ENCODE measurements around the gene CCM2.

CCM2 gene

GRCh38 chr7:45053401-45053800 is 53.4 kb downstream of the CCM2 start:
- no peak for TF ChIP-seq CTCF (IDR thresholded peaks at IDR 0.05; ENCODE audit: low read depth, low read length)
- H3K4me3 ChIP-seq (ENCODE audit: low read depth, low read length), result no peak overlapping the region

- H3K4me3 ChIP-seq (ENCODE audit: low read depth, low read length), result no peak overlapping the region
- TF ChIP-seq CTCF (IDR thresholded peaks at IDR 0.05; ENCODE audit: low read depth, low read length), result no peak
These were observed 53.9 kb downstream of the CCM2 start for GRCh38 chr7:45053941-45054340.

- no peak for TF ChIP-seq CTCF (IDR thresholded peaks at IDR 0.05; ENCODE audit: low read depth, low read length)
- no peak overlapping the region for H3K4me3 ChIP-seq (ENCODE audit: low read depth, low read length)
These were observed 54.4 kb downstream of the CCM2 start for GRCh38 chr7:45054442-45054841.

GRCh38 chr7:45055016-45055415 is 55.0 kb downstream of the CCM2 start:
- H3K4me3 ChIP-seq (ENCODE audit: low read depth, low read length), result no peak overlapping the region
- TF ChIP-seq CTCF (IDR thresholded peaks at IDR 0.05; ENCODE audit: low read depth, low read length), result no peak

- H3K4me3 ChIP-seq (ENCODE audit: low read depth, low read length), result no peak overlapping the region
- no peak for TF ChIP-seq CTCF (IDR thresholded peaks at IDR 0.05; ENCODE audit: low read depth, low read length)
These were observed 55.7 kb downstream of the CCM2 start for GRCh38 chr7:45055594-45056219.

GRCh38 chr7:45057878-45058277 is 57.9 kb downstream of the CCM2 start:
- TF ChIP-seq CTCF (IDR thresholded peaks at IDR 0.05; ENCODE audit: low read depth, low read length), result no peak
- H3K4me3 ChIP-seq (ENCODE audit: low read depth, low read length), result no peak overlapping the region

- no peak overlapping the region for H3K4me3 ChIP-seq (ENCODE audit: low read depth, low read length)
- TF ChIP-seq CTCF (IDR thresholded peaks at IDR 0.05; ENCODE audit: low read depth, low read length), result no peak
These were observed 60.3 kb downstream of the CCM2 start for GRCh38 chr7:45060295-45060694.

Measured in WI38 (cell line).